Mesothelial cell of epicardium (in vitro differentiated cells): Measurements from ENCODE around the gene NPW. TPM values are rescaled to one million over a fixed set of nuclear protein-coding genes. Genes with fewer than 3 reads are reported as not detected.

Experiments
- DNase-seq, 2 experiments: peaks; one replicate each; pipeline ENCODE4 v3.0.0; 2021; ENCODE audit warnings: low spot score in 2 of 2; ENCODE audit not compliant: unreplicated experiment in 2 of 2
- H3K27ac Mint-ChIP-seq: 2 replicates; pipeline ENCODE4 v1.8.0; 2021; ENCODE audit warnings: mixed read lengths
- H3K27me3 Mint-ChIP-seq: 2 replicates; pipeline ENCODE4 v1.8.0; 2021; ENCODE audit warnings: low read depth, mixed read lengths
- H3K36me3 Mint-ChIP-seq: 2 replicates; pipeline ENCODE4 v1.8.0; 2021; ENCODE audit warnings: mixed read lengths
- H3K4me1 Mint-ChIP-seq: 2 replicates; pipeline ENCODE4 v1.8.0; 2021; ENCODE audit warnings: mixed read lengths
- H3K4me3 Mint-ChIP-seq: 2 replicates; pipeline ENCODE4 v1.8.0; 2021; ENCODE audit warnings: mild to moderate bottlenecking, moderate library complexity, mixed read lengths
- H3K9me3 Mint-ChIP-seq: 2 replicates; pipeline ENCODE4 v1.8.0; 2021; ENCODE audit warnings: mixed read lengths
- CTCF ChIP-seq: fragments of 200-600 bp; sonication (generic); IDR thresholded peaks from one replicate; pipeline ENCODE4 v1.5.0; 2021; ENCODE audit warnings: antibody characterized with exemption; ENCODE audit not compliant: unreplicated experiment
- total RNA-seq: library from RNA; stranded (reverse); gene quantifications from 3 replicates; pipeline ENCODE4 v1.2.1, GENCODE V29; 2021

NPW gene
- total RNA-seq, 1 donor from 2014 or later, result 14.0 TPM

DNA sequence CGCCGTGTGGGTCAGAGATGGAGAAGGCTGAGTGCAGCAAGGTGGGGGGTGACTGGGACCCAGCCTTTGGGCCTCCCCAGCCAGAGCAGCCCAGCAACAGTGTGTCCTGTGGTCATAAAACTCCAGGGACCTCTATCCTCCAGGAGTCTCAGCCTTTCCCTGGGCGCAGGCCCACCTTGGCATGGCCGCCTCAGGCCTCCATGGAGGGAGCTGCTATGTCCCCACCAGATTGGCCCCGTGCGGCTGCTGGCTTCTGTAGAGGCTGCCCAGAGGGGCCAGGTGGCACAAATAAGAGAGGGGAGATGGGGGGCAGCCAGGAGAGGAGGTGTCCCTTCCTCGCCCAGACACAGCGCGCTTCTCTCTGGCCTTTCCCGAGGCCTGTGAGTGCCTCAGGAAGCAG is 32.4 kb upstream of the NPW start:
- TF ChIP-seq CTCF, result no peak
- H3K9me3 Mint-ChIP-seq, result no peaks in the 10 kb centered on the region
- peaks cover 22% of the 10 kb centered on the region for H3K4me1 Mint-ChIP-seq
- H3K27ac Mint-ChIP-seq, result no peak overlapping the region
- no peak overlapping the region for H3K4me3 Mint-ChIP-seq
- H3K27me3 Mint-ChIP-seq, result peaks cover 48% of the 10 kb centered on the region
- H3K36me3 Mint-ChIP-seq, result peaks cover 9% of the 10 kb centered on the region
- DNase-seq, result no peak

DNA sequence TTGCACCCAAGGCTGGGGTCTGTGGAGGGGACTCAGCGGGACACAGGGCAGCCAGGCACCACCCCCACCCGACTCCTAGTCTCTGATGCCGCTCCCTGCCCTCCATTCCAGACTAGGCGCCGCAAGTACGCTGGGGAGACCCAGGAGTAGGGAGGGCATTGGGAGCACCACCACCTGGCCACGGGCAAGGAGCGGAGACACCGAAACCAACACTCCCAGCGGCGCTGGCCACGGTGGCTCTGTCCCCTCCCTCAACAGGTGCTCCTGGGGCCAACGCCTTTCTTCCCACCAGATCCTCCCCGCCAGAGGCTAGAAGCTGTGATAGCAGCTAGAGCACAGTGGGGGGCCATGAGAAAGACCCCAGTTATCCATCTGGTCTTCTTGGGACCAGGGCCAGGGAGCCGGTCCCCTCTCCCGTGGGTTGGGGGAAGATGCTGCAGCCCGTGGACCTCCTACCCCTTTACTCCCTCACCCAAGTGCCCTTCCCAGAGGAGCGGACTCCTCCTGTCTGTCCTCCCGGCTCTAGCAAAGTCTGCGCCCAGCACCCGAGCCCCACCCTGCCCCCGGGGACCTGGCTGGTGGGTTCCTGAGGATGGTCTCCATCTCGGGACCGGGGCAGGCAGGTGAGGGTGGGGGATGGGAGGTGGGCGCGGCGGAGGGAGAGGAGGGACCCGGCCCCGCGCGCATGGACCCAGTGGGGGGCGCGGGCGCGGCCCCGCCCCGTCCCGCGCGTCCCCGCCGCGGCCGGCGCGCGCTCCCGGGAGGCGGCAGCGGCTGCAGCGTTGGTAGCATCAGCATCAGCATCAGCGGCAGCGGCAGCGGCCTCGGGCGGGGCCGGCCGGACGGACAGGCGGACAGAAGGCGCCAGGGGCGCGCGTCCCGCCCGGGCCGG is 30.1 kb upstream of the NPW start, which contains the start of gene SYNGR3:
SYNGR3 (plus strand) TSS at position 762 of the 892 bp plus-strand sequence. CDS start 133 bp downstream, outside the sequence.
- H3K27me3 Mint-ChIP-seq, result peaks cover 40% of the 10 kb centered on the region
- no peak for TF ChIP-seq CTCF
- no peaks in the 10 kb centered on the region for H3K9me3 Mint-ChIP-seq
- H3K4me1 Mint-ChIP-seq, result peaks cover 20% of the 10 kb centered on the region
- no peak for DNase-seq
- H3K36me3 Mint-ChIP-seq, result peaks cover 9% of the 10 kb centered on the region
- H3K27ac Mint-ChIP-seq, result no peak within 1 kb of the TSS
- H3K4me3 Mint-ChIP-seq, result peak within 1 kb of the TSS; percentile 57

GRCh38 chr16:1990101-1990350 is 29.6 kb upstream of the NPW start:
- no peak overlapping the region for H3K27ac Mint-ChIP-seq
- no peaks in the 10 kb centered on the region for H3K9me3 Mint-ChIP-seq
- no peak overlapping the region for H3K4me3 Mint-ChIP-seq
- no peak for DNase-seq
- H3K4me1 Mint-ChIP-seq, result peaks cover 14% of the 10 kb centered on the region
- no peak for TF ChIP-seq CTCF
- H3K27me3 Mint-ChIP-seq, result peaks cover 40% of the 10 kb centered on the region
- peaks cover 9% of the 10 kb centered on the region for H3K36me3 Mint-ChIP-seq

GRCh38 chr16:1990351-1991134 is 29.0 kb upstream of the NPW start:
- DNase-seq, result no peak
- Mint-ChIP-seq H3K27me3 (peaks cover 40% of the 10 kb centered on the region), H3K4me3 (peak overlapping the region; percentile 47), H3K4me1 (peaks cover 9% of the 10 kb centered on the region), H3K27ac (no peak overlapping the region), H3K36me3 (peaks cover 13% of the 10 kb centered on the region), H3K9me3 (no peaks in the 10 kb centered on the region)
- no peak for TF ChIP-seq CTCF

DNA sequence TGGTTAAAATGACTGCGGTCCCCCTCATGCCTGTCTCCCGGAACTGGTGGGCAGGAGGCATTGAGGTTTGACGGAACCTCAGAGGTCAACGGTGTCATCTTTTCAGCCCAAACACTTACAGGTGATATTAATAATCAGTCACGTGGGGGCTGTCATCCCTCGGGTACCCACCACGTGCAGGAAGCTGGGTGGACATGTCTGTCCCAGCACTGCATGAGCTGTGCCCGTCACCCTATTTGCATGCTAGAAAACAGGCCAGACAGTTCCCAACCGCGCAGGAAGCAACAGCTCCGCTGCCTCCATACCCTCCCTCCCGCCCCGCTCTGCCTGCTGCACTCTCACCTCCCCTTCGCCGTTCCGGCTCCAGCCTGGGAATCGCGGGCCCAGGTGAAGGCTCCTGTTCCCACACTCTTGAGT is 28.4 kb upstream of the NPW start:
- DNase-seq, result no peak
- TF ChIP-seq CTCF, result no peak
- peak overlapping the region; percentile 47 for H3K4me3 Mint-ChIP-seq
- peaks cover 9% of the 10 kb centered on the region for H3K4me1 Mint-ChIP-seq
- peaks cover 15% of the 10 kb centered on the region for H3K36me3 Mint-ChIP-seq
- H3K9me3 Mint-ChIP-seq, result no peaks in the 10 kb centered on the region
- H3K27me3 Mint-ChIP-seq, result peaks cover 40% of the 10 kb centered on the region
- H3K27ac Mint-ChIP-seq, result no peak overlapping the region
